NCI-H1092 treated with DMSO at 0.1 percent for 48 hours (cell line): Measurements from ENCODE around the gene IRF3.
"Not testable (repeated sequence)": the region's sequence is repeated elsewhere in the genome, so short reads cannot be mapped to it uniquely, and the experiment has no call there.

ENCODE experiments used
- DNase-seq: peaks from one replicate; lab custom pipeline; 2025; lab: John Stamatoyannopoulos, UW

IRF3 gene

DNA sequence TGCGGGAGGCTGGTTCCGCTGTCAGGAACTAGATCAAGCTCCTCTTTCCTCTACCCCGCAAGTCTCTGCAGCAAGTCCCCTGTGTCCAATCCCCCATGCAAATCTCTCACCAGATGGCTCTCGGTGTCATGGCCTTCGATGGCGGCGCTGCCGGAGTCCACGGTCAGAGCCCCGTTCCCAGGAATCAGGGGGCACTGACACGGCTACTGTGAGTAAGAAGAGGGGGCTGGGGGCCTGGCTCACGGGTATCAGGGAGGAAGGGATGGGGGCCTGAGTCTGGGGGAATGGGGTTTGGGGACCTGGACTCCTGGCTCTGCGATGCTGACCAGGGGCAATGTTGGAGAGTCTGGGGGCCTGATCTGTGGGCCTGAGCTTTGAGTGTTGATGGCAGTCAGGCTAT, 19.7 kb downstream of the IRF3 start:
- no peak for DNase-seq

DNA sequence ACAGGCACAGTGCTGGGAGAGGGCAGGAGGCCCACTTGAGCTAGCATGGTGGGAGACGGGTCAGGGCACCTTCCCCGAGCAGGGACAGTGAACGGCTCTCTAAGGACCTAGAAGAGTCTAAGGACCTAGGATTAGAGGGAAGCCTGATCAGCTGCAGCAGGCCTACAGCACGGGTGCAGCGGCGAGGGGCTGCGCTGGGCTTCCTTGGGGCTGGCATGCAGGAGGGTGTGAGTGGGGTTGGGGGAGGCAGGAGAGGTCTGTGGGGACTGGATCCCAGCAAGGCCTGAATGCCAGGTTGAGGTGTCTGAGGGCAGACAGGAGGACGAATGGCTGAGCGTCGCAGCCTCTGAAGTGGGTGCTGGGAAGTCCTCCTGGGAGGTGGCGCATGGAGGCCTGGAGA, 20.1 kb downstream of the IRF3 start:
- no peak for DNase-seq

DNA sequence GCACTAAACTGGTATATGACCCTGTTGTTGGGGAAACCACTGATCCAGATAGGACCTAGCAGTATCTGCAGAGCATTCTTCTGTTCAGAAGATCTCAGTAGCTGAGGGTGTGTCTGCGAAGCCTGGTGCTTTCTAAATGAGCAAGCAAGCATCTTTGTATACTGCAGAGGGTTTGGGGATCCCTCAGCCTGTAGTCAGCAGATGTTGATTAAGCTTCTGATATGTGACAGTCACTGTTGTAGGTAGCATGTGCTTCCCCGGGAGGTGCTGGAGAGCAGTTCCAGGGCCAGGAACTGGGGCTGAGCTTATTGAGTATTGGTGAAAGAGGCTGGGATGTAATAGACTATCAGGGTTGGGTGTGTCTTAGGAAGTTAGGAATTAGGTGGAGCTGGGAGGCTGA, 22.2 kb downstream of the IRF3 start:
- DNase-seq, result no peak

DNA sequence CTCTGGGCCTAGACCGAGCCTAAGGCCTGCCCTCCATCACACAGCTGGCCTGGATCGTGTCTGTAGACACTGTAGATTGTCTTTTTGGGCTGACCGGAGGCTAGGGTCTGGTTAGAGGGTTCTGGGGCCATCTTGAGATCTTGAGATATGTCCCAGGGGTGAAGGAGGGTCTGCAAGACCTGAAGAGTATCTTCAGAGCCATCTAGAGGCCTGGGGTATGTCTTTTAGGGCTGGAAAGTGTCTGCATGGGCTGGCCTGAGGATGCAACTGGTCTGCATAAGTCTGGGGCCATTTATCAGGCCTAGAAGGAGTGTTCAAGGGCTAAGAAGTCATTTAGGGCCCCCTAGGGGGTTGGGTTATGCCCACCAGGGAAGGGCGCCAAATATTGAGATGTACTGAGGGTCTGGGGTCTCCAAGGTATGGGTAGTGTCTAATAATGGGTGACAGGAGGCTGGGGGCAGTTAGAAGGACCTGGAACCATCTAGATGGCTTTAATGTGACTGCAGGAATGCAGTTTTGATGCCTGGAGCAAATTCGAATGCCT, 23.1 kb downstream of the IRF3 start:
- no peak for DNase-seq

DNA sequence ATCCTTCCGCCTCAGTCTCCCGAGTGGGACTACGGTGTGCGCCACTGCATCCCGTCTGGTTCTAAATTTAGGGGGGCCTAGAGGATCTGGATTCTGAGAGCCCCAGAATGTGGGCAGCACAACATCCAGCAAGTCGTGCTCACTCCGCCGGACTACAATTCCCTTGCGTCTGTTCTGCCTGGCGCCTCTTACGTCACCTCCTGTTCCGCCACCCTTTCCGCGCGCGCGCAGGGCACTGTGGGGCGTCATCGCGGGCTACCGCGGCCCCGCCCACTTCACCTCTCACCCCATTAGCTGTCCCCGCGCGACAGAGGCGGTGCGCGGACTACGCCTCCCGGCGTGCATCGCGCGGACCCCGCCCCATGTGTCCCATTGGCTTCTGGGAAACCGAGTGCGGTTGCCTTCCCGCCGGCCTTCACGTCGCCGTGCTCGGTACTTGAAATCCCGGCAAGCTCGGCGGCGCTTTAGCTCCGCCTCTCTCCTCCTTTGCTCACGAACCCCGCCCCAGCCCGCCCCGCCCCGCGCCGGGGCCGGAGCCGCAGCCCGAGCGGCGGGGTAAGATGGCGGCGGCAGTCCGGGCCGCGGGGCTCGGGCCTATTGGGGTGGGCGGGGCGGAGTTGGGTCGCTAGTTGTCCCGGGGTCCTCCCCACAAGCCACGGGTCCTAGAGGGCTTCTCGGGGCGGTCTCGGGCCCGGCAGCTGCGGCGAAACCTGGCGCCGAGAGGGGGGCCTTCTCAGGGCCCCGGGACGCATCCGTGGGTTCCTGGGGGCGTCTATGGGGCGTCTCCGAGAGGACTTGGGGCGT, 23.8 kb downstream of the IRF3 start, which contains the start of gene SCAF1:
SCAF1 (plus strand) TSS at position 522 of the 804 bp plus-strand sequence. CDS start 2,818 bp downstream, outside the sequence.
- peak; percentile 96 for DNase-seq

DNA sequence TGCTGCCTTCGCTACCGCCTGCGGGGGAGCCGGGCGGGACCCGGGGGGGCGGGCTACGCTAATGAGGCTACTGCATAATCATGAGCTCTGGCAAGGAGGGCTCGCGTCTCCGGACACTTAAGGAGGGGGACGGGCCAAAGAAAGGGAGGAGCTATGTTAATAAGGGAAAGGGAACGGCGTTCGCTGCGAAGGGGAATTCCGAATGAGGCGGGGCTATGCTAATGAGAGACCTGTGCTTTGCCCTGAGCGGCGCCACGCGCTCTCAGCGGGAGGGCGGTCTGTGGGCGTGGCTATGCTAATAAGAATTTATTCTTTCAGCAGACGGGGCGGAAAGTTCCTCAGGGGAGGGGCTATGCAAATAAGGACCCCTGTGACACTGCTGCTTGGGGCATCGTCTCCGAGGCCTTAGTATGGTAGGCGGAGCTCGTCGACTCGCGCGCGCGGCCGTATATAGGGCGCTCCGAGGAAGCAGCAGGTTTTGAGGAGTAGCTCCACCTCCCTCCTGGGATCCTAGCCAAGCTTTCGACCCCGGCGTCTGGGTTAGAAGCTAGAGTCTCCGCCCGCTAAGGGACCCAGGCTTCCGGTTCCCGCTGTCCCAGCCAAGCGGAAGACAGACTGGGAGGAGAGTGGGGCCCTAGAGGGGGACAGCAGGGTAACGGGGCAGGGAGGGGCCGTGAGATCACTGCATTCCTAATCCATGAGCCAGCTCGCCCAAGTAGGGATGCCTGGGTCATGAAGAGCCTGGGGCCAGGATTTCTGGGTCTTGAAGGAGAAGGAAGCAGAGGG, 25.4 kb downstream of the IRF3 start, which contains the start of gene RRAS:
RRAS (minus strand) TSS at position 31 of the 786 bp plus-strand sequence. CDS start 45 bp downstream, outside the sequence.
- peak; percentile 97 for DNase-seq

DNA sequence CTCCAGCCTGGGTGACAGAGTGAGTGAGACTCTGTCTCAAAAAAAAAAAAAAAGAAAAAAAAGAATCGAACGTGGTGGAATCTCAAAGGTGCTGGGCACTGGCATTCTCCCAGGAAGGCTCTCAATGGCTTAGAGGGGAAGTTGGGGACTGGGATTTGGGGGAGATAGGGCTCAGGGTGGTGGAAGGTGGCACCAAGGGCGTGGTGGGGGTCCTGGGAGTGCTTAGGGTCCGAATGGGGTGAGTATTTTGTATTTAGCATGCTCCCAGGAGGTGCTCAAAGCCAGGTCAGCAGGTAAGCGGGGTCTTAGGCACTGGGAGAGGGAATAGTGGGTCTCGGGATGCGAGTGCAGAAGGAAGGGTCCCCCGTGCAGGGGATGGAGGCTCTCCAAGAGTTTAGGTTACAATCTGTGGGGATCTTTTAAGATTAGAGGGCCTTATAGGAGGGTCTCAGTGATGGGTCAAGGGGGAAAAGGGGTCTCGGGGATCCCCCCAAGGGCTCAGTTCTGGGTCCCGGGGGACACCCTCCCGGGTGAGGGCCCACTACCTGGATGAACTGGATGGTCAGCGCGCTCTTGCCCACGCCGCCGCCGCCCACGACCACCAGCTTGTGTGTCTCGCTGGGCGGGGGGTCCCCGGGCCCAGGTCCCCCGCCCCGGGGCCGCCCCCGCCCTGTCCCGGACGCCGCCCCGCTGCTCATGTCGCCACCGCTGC, 26.1 kb downstream of the IRF3 start:
- DNase-seq, result no peak

DNA sequence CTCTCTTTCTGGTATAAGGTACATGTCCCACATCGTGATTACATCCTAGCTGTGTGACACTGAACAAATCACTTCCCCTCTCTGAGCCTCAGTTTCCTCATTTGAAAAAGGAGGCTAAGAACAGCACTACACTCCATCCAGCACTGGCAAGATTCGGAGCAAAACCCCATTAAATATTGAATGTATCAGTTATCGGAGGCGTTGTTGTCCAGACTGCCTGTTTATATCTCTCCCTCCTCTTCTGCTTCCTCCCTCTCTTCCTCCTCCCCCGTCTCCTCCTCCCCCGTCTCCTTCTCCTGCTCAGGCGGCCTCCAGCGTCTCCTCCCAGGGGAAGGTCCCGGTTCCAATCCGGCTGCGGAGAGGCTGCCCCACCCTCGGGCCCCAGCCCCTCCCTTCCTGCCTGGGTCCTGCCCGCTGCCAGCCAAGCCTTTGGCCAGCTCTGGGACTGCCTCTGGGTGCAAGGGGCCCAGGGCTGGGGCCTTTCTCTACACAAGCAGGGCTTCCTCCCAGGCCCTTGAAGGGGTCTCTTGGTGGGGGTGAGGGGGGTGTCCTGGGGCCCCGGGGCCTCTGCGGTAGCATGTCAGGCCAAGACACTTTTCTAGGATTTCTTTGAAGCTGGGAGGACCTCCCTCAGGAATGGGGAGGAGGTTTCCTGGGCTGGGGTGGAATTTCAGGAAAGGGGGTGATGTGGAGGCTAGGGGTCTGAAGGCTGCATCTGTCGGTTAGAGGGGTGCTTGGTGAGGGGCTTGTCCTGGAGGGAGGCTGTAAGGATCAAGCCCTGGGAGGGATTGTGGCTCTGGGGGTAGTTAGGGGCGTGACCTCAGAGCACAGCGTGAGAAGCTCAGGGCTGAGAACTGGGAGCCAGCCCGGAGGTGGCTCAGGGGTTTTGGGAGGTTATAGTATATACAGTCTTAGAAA, 27.6 kb downstream of the IRF3 start:
- DNase-seq, result no peak

DNA sequence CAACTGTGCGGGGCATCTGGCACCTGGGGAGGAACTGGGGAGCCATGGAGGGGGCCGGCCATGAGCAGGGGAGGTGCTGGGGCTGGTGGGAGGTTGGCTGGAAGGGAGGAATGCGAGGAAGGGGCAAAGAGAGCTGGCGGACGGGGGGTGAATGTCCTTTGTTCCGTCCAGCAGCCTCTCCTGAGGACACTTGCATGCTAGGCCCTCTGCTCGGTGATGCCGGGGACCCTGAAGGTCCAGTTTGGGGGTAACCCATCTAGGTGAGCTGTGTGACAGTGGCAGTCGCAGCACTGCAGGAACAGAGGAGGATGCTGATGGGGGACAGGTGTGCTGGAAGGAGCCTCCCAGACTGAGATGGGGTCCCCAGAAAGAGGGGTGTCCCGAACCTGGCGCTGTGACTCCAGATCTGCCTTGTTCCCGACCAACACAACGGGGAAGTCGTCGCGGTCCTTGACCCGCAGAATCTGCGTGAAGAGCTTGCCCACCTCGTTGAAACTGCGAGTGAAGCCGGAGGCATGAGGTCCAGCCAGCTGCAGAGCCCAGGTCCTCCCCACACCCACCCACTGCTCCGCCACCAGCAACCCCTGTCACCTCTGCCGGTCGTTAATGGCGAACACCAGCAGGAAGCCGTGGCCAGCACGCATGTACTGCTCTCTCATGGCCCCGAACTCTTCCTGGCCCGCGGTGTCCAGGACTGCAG, 29.3 kb downstream of the IRF3 start:
- no peak for DNase-seq

DNA sequence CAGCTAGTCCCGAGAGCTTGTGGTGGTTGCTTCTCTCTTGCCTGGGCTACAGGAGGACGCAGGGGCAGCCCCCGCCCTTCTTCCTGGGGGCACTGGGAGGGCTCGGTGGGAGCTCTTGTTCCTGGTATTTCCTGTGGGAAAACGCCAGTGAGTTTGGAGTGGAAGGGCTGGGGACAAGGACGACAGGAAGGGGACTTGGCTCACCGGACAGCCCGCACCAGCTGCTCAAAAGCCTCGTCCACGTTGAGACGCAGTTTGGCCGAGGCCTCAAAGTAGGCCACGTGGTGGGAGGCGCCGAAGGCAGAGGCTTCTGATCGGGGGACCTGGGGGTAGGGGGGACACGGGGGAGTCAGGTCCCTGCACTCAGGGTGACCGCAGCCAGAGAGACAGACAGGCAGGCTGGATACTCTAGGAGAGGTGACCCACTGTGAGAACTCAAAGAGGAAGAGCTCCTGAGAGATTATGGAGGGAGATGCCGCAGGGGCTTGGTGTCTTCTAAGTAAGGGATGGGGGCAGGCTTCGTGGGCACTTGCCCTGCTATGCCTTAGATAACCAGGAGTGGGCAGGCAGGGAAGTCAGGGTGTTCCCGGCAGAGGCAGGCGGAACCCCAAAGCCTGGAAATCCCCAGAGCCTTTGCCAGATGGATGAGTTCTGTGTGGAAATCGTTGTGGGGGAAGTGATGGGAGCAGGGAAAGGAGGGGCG, 30.0 kb downstream of the IRF3 start:
- DNase-seq, result no peak

DNA sequence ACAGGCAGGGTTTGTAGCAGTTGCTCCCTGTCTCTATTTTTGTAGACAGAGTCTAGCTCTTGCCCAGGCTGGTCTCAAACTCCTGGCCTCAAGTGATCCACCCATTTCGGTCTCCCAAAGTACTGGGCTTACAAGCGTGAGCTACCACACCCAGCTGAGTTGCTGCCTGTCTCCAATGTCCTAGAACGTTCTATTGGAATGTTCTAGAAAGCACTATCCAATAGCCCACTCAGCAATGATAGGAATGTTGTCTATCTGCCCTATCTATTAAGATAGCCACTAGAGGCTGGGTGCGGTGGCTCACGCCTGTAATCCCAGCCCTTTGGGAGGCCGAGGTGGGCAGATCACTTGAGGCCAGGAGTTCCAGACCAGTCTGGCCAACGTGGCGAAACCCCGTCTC, 32.4 kb downstream of the IRF3 start:
- DNase-seq, result not testable (repeated sequence)

DNA sequence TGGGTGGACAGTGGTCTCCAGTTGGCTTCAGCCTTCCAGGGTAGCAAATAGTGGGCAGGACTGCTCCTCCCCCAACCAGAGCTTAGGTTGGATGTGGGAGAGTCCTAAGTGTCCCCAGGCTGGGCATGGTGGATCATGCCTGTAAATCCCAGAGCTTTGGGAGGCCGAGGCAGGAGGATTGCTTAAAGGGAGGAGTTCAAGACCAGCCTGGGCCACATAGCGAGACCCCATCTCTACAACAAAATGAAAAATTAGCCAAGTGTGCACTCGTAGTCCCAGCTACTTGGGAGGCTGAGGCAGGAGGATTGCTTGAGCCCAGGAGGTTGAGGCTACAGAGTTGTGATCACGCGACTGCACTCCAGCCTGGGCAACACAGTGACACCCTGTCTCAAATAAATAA, 33.1 kb downstream of the IRF3 start:
- no peak for DNase-seq

DNA sequence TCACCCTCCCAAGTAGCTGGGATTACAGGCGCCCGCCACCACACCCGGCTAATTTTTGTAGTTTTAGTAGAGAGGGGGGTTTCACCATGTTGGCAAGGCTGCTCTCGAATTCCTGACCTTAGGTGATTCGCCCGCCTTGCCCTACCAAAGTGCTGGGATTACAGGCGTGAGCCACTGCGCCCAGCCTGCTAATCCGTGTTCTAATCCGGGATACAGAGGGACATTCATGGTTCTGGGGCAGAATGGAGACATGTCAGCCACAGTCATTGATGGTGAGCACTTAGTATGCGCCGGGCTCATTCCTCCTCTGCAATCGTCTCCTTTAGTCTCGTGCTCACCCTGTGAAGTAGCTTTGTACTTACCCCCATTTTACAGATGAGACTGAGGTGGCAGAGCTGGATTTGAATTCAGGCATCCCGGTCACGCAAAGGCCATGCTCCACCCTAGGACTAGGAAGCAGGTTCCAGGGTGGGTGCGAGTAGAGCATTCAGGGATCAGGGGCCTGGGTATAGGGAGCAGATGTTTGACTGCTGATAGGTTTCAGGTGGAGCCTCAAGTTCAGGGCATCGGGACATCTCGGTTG, 34.0 kb downstream of the IRF3 start:
- DNase-seq, result no peak

DNA sequence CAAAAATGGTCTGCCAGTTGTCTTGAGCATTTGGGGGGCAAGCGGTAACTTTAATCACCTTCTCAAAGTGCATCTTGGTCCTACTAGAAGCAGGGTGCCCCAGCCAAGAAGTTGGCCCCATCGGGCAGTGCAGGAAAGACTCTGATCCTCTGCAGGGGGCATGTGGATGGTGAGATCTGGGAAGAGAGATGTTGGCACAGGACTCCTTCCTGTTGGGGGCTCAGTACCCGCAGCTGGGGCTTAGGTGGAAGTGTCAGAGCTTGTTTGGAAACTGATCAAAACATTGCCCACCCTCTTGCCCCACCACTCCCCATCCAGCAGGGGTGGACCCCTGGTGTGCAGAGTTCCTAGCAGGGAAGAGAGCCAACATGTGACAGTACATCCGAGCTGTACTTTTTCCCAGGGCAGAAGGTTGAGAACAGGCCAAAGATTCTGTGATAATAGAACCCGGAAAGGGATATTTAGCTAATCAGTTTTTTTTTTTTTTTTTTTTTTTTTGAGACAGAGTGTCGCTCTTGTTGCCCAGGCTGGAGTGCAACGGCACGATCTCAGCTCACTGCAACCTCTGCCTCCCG, 34.6 kb downstream of the IRF3 start:
- no peak for DNase-seq

DNA sequence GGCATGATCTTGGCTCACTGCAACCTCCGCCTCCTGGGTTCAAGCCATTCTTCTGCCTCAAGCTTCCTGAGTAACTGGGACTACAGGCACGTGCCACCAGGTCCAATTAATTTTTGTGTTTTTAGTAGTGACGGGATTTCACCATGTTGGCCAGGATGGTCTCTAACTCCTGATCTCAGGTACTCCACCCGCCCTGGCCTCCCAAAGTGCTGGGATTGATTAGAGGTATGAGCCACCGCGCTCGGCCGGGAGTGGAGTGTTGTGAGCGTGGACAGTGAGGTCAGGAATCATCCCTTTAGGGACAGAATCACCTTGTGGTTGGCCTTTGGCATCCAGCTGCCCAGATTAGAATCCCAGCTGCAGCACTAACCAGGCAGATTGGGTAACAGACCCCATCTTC, 36.0 kb downstream of the IRF3 start:
- no peak for DNase-seq

DNA sequence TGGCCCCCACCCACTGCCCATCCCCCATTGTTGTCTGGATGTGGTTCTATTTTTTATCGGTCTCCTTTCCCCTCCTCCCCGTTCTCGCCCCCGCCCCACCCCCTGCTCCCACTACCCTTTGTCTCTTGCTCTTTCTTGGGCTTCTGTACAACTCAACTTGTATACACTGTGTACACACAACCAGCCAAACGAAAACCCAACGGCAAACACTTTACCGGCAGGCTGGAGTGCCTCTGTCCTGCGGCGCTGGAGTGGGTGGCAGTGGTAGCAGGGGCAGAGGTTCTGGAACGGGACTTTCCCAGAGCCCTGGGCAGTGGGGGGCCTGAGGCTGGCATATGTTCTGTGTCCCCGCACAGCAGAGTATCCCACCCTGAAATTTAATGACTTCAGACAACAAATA, 39.4 kb downstream of the IRF3 start:
- no peak for DNase-seq

DNA sequence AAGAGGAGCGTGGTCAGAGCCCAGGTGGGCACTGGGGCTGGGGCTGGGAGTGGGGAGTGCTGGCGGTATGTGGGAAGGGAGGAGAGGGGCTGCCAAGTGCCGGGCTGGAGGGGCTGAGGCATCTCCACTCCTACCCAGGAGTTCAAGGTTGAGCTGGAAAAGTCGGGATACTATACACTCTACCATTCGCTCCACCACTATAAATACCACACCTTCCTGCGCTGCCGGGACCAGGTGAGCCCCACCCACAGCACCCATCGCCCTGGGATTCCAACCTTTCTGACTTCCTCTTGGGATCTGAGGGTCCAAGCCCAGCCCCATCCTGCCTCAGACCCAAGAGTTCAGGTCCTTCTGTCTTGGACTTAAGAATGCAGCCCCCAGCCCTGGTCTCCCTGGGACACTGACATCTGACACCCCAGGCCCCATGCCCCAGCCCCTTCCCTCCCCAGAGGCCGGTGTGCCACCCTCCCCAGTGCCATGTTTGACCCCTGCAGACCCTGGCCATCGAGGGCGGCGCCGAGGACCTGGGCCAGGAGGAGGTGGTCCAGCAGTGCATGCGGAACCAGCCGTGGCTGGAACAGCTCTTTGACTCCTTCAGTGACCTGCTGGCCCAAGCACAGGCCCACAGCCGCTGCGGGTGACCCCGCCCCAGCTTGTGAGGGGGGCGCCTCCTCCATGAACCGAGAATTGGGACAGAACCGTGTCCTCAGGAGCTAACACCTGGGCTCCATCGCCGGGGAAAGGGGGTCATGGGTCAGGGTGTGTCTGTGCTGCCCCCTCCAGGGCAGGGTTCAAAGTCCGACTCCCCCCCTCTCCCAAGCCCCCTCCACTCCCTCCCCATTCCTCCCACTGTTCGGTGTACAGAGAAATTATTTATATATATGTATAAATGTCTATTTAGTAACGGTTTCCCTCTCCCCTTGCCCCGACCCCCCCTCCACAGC, 40.4 kb downstream of the IRF3 start:
- DNase-seq, result no peak

DNA sequence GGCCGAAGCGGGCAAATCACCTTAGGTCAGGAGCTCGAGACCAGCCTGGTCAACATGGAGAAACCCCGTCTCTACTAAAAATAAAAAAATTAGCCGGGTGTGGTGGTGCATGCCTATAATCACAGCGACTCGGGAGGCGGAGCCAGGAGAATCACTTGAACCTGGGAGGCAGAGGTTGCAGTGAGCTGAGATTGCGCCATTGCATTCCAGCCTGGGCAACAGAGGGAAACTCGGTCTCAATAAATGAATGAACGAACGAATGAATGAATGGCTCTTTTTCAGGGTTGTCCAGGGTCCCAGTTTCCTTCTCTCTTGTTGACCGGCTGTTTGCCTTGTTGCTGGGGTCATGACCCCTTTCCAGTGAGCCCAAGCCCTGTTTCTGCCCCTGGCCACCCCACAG, 47.8 kb downstream of the IRF3 start:
- DNase-seq, result not testable (repeated sequence)
